A549 (cell line): Measurements from ENCODE around the gene MATK. TPM values are rescaled to one million over a fixed set of nuclear protein-coding genes. Genes with fewer than 3 reads are reported as not detected.

ENCODE experiments used
- ATAC-seq, 2 experiments: fragments of 200-7000 bp in 1 of 2; fragments of >200 bp in 1 of 2; cut with Nextera tagmentation in 1 of 2; cut with Tn5 transposase in 1 of 2; 3 replicates each; pipeline versions ENCODE4 v1.8.0 to v1.9.1; 2018 to 2020; ENCODE audit warnings: mild to moderate bottlenecking in 1 of 2, moderate library complexity in 1 of 2
- CTCF ChIA-PET: fragments of 300-600 bp; sonication (Branson Sonifier 250); formaldehyde crosslinking; extraction: SDS; loops from one replicate; lab custom pipeline; 2021; ENCODE audit warnings: antibody characterized with exemption, inconsistent platforms; lab: Yijun Ruan, JAX
- POLR2A ChIA-PET: fragments of 350-600 bp; formaldehyde crosslinking; extraction: SDS; loops from one replicate; lab custom pipeline; 2021; ENCODE audit warnings: antibody characterized with exemption, inconsistent platforms; lab: Yijun Ruan, JAX
- DNase-seq, 2 experiments: peaks; one replicate each; pipeline versions ENCODE4 v3.0.0 to v3.0.0-alpha.2; 2011 to 2016; ENCODE audit warnings: low read depth in 1 of 2, low spot score in 1 of 2
- FAIRE-seq: peaks from 2 replicates; lab custom pipeline; 2011; peaks lifted over from hg19 to GRCh38; lab: Jason Lieb, UNC
- H3K27ac ChIP-seq, 2 experiments: fragments of >200 bp; sonication (Bioruptor Twin); formaldehyde crosslinking; 3 replicates each; pipeline ENCODE4 v1.5.1; 2016 to 2017
- H3K4me1 ChIP-seq: fragments of >200 bp; sonication (Bioruptor Twin); formaldehyde crosslinking; 3 replicates; pipeline ENCODE4 v1.6.1; 2016
- H3K4me2 ChIP-seq: fragments of >200 bp; sonication (Bioruptor Twin); formaldehyde crosslinking; 3 replicates; pipeline ENCODE4 v1.6.1; 2016
- H3K4me3 ChIP-seq: fragments of >200 bp; sonication (Bioruptor Twin); formaldehyde crosslinking; 3 replicates; pipeline ENCODE4 v1.5.1; 2016
- H3K9me3 ChIP-seq: fragments of >200 bp; sonication (Bioruptor Twin); formaldehyde crosslinking; 3 replicates; pipeline ENCODE4 v1.6.1; 2016
- BHLHE40 ChIP-seq: IDR thresholded peaks from 2 replicates; pipeline ENCODE4 v1.6.1; 2012; ENCODE audit warnings: low read depth, low read length, inconsistent platforms
- CHD4 ChIP-seq: fragments of 200-600 bp; sonication (generic); IDR thresholded peaks from 2 replicates; pipeline ENCODE4 v1.6.1; 2016; ENCODE audit warnings: antibody characterized with exemption, mild to moderate bottlenecking, borderline replicate concordance
- CTCF ChIP-seq: fragments of >200 bp; sonication (Bioruptor Twin); formaldehyde crosslinking; IDR thresholded peaks from 3 replicates; pipeline ENCODE4 v1.5.1; 2016
- HEYL ChIP-seq: fragments of 250-450 bp; sonication (Bioruptor Pico); IDR thresholded peaks from 2 replicates; pipeline ENCODE4 v1.8.0; 2021; ENCODE audit warnings: mild to moderate bottlenecking, moderate library complexity
- MAFK ChIP-seq: fragments of 450-650 bp; IDR thresholded peaks from 2 replicates; pipeline ENCODE4 v1.6.1; 2014; ENCODE audit not compliant: partially characterized antibody
- RAD21 ChIP-seq, 2 experiments: fragments of >200 bp in 1 of 2; sonication (Bioruptor Twin) in 1 of 2; formaldehyde crosslinking in 1 of 2; IDR thresholded peaks in 1 of 2; conservative IDR thresholded peaks in 1 of 2; 2 replicates in 1 of 2; 3 replicates in 1 of 2; pipeline ENCODE4 v1.6.1; 2012 to 2018; ENCODE audit warnings: inconsistent platforms in 1 of 2
- RARB ChIP-seq: fragments of 250-450 bp; sonication (Bioruptor Pico); IDR thresholded peaks from 2 replicates; pipeline ENCODE4 v1.8.0; 2021; ENCODE audit warnings: mild to moderate bottlenecking, moderate library complexity
- REST ChIP-seq: fragments of 200-600 bp; sonication (generic); IDR thresholded peaks from 2 replicates; pipeline ENCODE4 v1.6.1; 2016; ENCODE audit warnings: antibody characterized with exemption, mild to moderate bottlenecking, moderate library complexity
- SMC3 ChIP-seq: fragments of >200 bp; sonication (Bioruptor Twin); formaldehyde crosslinking; IDR thresholded peaks from 3 replicates; pipeline ENCODE4 v1.6.1; 2018; ENCODE audit warnings: inconsistent platforms
- SREBF2 ChIP-seq: fragments of 450-650 bp; IDR thresholded peaks from 2 replicates; pipeline ENCODE4 v1.6.1; 2014; ENCODE audit warnings: mild to moderate bottlenecking, moderate library complexity
- USF2 ChIP-seq: fragments of 450-650 bp; IDR thresholded peaks from 2 replicates; pipeline ENCODE4 v1.6.1; 2014; ENCODE audit warnings: antibody characterized with exemption
- WGBS: methylation state at CpG from one replicate; pipeline ENCODE4 v1.1.6; 2017; ENCODE audit errors: missing lambda C conversion rate; 5-methylcytosine and 5-hydroxymethylcytosine counted together
- polyA plus RNA-seq, 4 experiments: library from polyadenylated mRNA; depleted of rRNA in 3 of 4; stranded (reverse); fragments of >200 nt; fragmentation: RNase III in 1 of 4; extraction: RNeasy Plus Mini Kit Qiagen cat#74134 plus additional on column Dnase treatment in 1 of 4; gene quantifications; 2 replicates in 3 of 4; 3 replicates in 1 of 4; pipeline ENCODE4 v1.2.3, GENCODE V29; 2011 to 2017
- TF ChIP-seq, protein P1 (sequence below): IDR thresholded peaks from 2 replicates; pipeline ENCODE4 v1.6.1; 2012
- TF ChIP-seq, protein P2 (sequence below): fragments of >200 bp; sonication (Bioruptor Twin); formaldehyde crosslinking; IDR thresholded peaks from 3 replicates; pipeline ENCODE4 v1.6.1; 2016

Gene MATK
- polyA plus RNA-seq, 2 of the 4 experiments (the other 2 are of a cell fraction) = 0.12 to 0.45 TPM

DNA sequence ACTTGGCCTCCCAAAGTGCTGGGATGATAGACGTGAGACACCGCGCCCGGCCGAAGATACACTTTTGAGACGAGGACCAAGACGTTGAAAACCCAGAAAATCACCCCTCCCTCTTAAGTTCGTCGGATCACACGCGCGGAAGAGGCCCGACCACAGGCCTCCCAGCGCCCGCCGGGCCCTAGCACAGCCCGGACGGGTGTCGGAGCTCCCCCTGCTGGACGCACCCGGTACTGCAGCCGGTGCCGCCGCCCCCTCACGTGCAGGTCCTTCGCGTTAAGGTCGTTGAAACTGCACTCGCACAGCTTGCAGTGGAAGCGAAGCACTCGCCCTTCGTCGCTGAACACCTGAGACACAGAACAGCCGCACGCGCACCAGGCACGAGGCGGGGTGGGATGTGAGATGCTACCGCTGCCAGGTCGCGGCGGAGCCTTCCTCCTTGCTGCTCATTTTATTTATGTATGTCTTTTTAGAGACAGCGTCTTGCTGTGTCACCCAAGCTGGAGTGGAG, 35.7 kb upstream of the MATK start:
- peak; percentile 51 to 84; a peak in 5 of 6 replicates for ATAC-seq
- CTCF ChIA-PET = interaction anchor here (0.6 to 3.3 kb wide), 42 partner anchors 9 to 842 kb away, joined by 3 to 25 read pairs (median 4); partner anchors contain the start of genes ATCAY, EEF2 and PIAS4

More for the DNA sequence above, 35.7 kb upstream of the MATK start:
- Histone ChIP-seq H3K27ac (no peak overlapping the region), H3K9me3 (no peaks in the 10 kb centered on the region), H3K4me3 (no peak overlapping the region), H3K4me1 (0 out of 3 replicates have a peak, but pooled peaks cover 4% of the 10 kb centered on the region), H3K4me2 (peak overlapping the region; percentile 70)
- peak; percentile 60 to 67 for DNase-seq
- TF ChIP-seq MAFK (no peak), CTCF (peak; percentile 66), RAD21 (conservative IDR thresholded peaks at IDR 0.05 in 1 of 2, IDR thresholded peaks at IDR 0.05 in 1 of 2) (peak; percentile 35 to 38; a peak in 2 of 5 replicates), SREBF2 (no peak), USF2 (no peak), CHD4 (peak; percentile 78; the same call in 1 of the 2 replicates), REST (no peak), BHLHE40 (peak; percentile 95), HEYL (CRISPR knock-in tag) (no peak), SMC3 (peak; percentile 45; the same call in 2 of the 3 replicates), RARB (CRISPR knock-in tag) (no peak)
- TF ChIP-seq, protein P1, sequence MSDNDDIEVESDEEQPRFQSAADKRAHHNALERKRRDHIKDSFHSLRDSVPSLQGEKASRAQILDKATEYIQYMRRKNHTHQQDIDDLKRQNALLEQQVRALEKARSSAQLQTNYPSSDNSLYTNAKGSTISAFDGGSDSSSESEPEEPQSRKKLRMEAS = peak; percentile 57; the same call in 1 of the 2 replicates
- TF ChIP-seq, protein P2, sequence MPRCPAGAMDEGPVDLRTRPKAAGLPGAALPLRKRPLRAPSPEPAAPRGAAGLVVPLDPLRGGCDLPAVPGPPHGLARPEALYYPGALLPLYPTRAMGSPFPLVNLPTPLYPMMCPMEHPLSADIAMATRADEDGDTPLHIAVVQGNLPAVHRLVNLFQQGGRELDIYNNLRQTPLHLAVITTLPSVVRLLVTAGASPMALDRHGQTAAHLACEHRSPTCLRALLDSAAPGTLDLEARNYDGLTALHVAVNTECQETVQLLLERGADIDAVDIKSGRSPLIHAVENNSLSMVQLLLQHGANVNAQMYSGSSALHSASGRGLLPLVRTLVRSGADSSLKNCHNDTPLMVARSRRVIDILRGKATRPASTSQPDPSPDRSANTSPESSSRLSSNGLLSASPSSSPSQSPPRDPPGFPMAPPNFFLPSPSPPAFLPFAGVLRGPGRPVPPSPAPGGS = no peak
- POLR2A ChIA-PET = interaction anchor here (0.6 to 0.9 kb wide), 3 partner anchors 59 to 164 kb away, joined by 3 read pairs; partner anchors contain the start of gene EEF2
- FAIRE-seq = no peak
- 88% methylated on average over 9 of the region's 43 CpGs for WGBS
